HepG2 (cell line): ENCODE results near the gene CFTR.

Source experiments
- CHD2 ChIP-seq: IDR thresholded peaks from 2 replicates; pipeline ENCODE4 v1.6.1; 2011; ENCODE audit warnings: low read depth, low read length, improper control_type of control experiment
- MAZ ChIP-seq, 2 experiments: sonication (generic) in 1 of 2; formaldehyde crosslinking in 1 of 2; IDR thresholded peaks; 2 replicates each; pipeline versions ENCODE4 v1.5.0 to v1.6.1; 2012 to 2020; ENCODE audit warnings: low read depth in 2 of 2, mild to moderate bottlenecking in 2 of 2, borderline replicate concordance in 1 of 2, improper control_type of control experiment in 1 of 2, low read length in 1 of 2, missing genetic modification reagents in 1 of 2, moderate library complexity in 1 of 2
- MZF1 ChIP-seq: sonication (generic); formaldehyde crosslinking; IDR thresholded peaks from 2 replicates; pipeline ENCODE4 v1.8.1; 2023; ENCODE audit warnings: mild to moderate bottlenecking, missing genetic modification reagents, borderline replicate concordance
- NFYB ChIP-seq: sonication (generic); formaldehyde crosslinking; IDR thresholded peaks from 2 replicates; pipeline ENCODE4 v1.4.0; 2020; ENCODE audit warnings: missing genetic modification reagents
- NR2C2 ChIP-seq: sonication (generic); formaldehyde crosslinking; IDR thresholded peaks from 2 replicates; pipeline ENCODE4 v1.4.0; 2020; ENCODE audit warnings: missing genetic modification reagents, mild to moderate bottlenecking, moderate library complexity, borderline replicate concordance
- ZNF274 ChIP-seq: sonication (generic); formaldehyde crosslinking; IDR thresholded peaks from 2 replicates; pipeline ENCODE4 v1.5.1; 2020; ENCODE audit warnings: mild to moderate bottlenecking, missing genetic modification reagents
- TF ChIP-seq, protein P1 (sequence below): IDR thresholded peaks from 2 replicates; pipeline ENCODE4 v1.6.1; 2016; ENCODE audit warnings: low read depth, control low read depth
- TF ChIP-seq, protein P2 (sequence below): sonication (generic); formaldehyde crosslinking; IDR thresholded peaks from 2 replicates; pipeline ENCODE4 v1.8.1; 2023; ENCODE audit warnings: mild to moderate bottlenecking, missing genetic modification reagents, borderline replicate concordance

DNA sequence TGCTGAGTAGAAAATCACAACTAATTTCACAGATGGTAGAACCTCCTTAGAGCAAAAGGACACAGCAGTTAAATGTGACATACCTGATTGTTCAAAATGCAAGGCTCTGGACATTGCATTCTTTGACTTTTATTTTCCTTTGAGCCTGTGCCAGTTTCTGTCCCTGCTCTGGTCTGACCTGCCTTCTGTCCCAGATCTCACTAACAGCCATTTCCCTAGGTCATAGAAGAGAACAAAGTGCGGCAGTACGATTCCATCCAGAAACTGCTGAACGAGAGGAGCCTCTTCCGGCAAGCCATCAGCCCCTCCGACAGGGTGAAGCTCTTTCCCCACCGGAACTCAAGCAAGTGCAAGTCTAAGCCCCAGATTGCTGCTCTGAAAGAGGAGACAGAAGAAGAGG lies 186.9 kb downstream of the CFTR start:
- TF ChIP-seq CHD2 (no peak), NR2C2 (CRISPR knock-in tag) (no peak), MZF1 (no peak), NFYB (no peak), ZNF274 (CRISPR knock-in tag) (no peak), MAZ (IDR thresholded peaks at IDR 0.05; ENCODE audit: borderline replicate concordance, low read depth, low read length) (no peak), MAZ (CRISPR knock-in tag; IDR thresholded peaks at IDR 0.05; ENCODE audit: low read depth) (no peak)
- TF ChIP-seq, protein P1, sequence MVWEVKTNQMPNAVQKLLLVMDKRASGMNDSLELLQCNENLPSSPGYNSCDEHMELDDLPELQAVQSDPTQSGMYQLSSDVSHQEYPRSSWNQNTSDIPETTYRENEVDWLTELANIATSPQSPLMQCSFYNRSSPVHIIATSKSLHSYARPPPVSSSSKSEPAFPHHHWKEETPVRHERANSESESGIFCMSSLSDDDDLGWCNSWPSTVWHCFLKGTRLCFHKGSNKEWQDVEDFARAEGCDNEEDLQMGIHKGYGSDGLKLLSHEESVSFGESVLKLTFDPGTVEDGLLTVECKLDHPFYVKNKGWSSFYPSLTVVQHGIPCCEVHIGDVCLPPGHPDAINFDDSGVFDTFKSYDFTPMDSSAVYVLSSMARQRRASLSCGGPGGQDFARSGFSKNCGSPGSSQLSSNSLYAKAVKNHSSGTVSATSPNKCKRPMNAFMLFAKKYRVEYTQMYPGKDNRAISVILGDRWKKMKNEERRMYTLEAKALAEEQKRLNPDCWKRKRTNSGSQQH (CRISPR knock-in tag) = no peak
- TF ChIP-seq, protein P2, sequence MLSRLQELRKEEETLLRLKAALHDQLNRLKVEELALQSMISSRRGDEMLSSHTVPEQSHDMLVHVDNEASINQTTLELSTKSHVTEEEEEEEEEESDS (CRISPR knock-in tag) = no peak
